HG02981 (cell line): Measurements from ENCODE around the gene ERC2.
"Not testable (repeated sequence)": the region's sequence is repeated elsewhere in the genome, so short reads cannot be mapped to it uniquely, and the experiment has no call there.

ENCODE experiments used
- ATAC-seq: cut with Tn5 transposase; IDR thresholded peaks from one replicate; pipeline ENCODE4 v1.9.1; 2021; ENCODE audit warnings: mild to moderate bottlenecking, moderate library complexity; ENCODE audit not compliant: unreplicated experiment

Gene ERC2

GRCh38 chr3:56087451-56088053, 380.7 kb downstream of the ERC2 start:
- ATAC-seq, result no peak

- ATAC-seq, result no peak
These were observed 381.9 kb downstream of the ERC2 start for GRCh38 chr3:56086355-56086754.

- no peak for ATAC-seq
These were observed 387.0 kb downstream of the ERC2 start for GRCh38 chr3:56081246-56081645.

GRCh38 chr3:56076746-56077145, 391.5 kb downstream of the ERC2 start:
- no peak for ATAC-seq

- no peak for ATAC-seq
These were observed 393.2 kb downstream of the ERC2 start for GRCh38 chr3:56075089-56075488.

- no peak for ATAC-seq
These were observed 398.5 kb downstream of the ERC2 start for GRCh38 chr3:56069766-56070165.

- not testable (repeated sequence) for ATAC-seq
These were observed 401.9 kb downstream of the ERC2 start for GRCh38 chr3:56066405-56066804.

GRCh38 chr3:56064684-56065083, 403.6 kb downstream of the ERC2 start:
- ATAC-seq, result no peak

- no peak for ATAC-seq
These were observed 407.0 kb downstream of the ERC2 start for GRCh38 chr3:56061279-56061626.

- ATAC-seq, result no peak
These were observed 407.6 kb downstream of the ERC2 start for GRCh38 chr3:56060521-56061278.

- ATAC-seq, result no peak
These were observed 408.5 kb downstream of the ERC2 start for GRCh38 chr3:56059731-56060130.

GRCh38 chr3:56055951-56056350, 412.3 kb downstream of the ERC2 start:
- ATAC-seq, result no peak

- ATAC-seq, result no peak
These were observed 412.7 kb downstream of the ERC2 start for GRCh38 chr3:56055546-56055945.

- no peak for ATAC-seq
These were observed 413.4 kb downstream of the ERC2 start for GRCh38 chr3:56054844-56055243.

- ATAC-seq, result no peak
These were observed 414.5 kb downstream of the ERC2 start for GRCh38 chr3:56053727-56054126.

GRCh38 chr3:56052188-56052587, 416.1 kb downstream of the ERC2 start:
- ATAC-seq, result no peak

- no peak for ATAC-seq
These were observed 417.2 kb downstream of the ERC2 start for GRCh38 chr3:56051052-56051451.

- no peak for ATAC-seq
These were observed 419.3 kb downstream of the ERC2 start for GRCh38 chr3:56048946-56049345.

GRCh38 chr3:56048331-56048730, 419.9 kb downstream of the ERC2 start:
- ATAC-seq, result no peak

- ATAC-seq, result no peak
These were observed 425.8 kb downstream of the ERC2 start for GRCh38 chr3:56042326-56042951.

GRCh38 chr3:56025326-56025725, 442.9 kb downstream of the ERC2 start:
- no peak for ATAC-seq

GRCh38 chr3:56023546-56023945, 444.7 kb downstream of the ERC2 start:
- ATAC-seq, result no peak
